T-helper 2 cell treated with Interferon-gamma antibody and Interleukin-4, amounts not matched to agents 100 ng/mL and 5 ng/mL, for 36 hours (primary cell): ENCODE data around the gene LGI1. TPM values are rescaled to one million over a fixed set of nuclear protein-coding genes. Genes with fewer than 3 reads are reported as not detected.

Experiments used
- total RNA-seq: library from RNA; stranded (reverse); gene quantifications from 2 replicates; pipeline ENCODE4 v1.2.3, GENCODE V29; 2022

Gene LGI1
- total RNA-seq, 1 donor from 2014 or later = not detected

Other genes starting within 250 kb of the LGI1 start
- gene FFAR4, start 191.3 kb upstream of the LGI1 start, total RNA-seq = not detected in 2 replicates
- not detected in 2 replicates for gene RBP4, start 156.7 kb upstream of the LGI1 start, total RNA-seq
- not detected in 2 replicates for gene PDE6C, start 145.4 kb upstream of the LGI1 start, total RNA-seq
- gene FRA10AC1, start 55.3 kb upstream of the LGI1 start, total RNA-seq = 17.5 and 21.8 TPM in 2 replicates
- gene SLC35G1, start 136.0 kb downstream of the LGI1 start, total RNA-seq = 4.0 and 4.3 TPM in 2 replicates
- gene PLCE1, start 236.0 kb downstream of the LGI1 start, total RNA-seq = 0.02 and 0.05 TPM in 2 replicates